ENCODE data around the gene BMI1.
A peak's percentile ranks its signal among the peaks of the same experiment; 100 is the strongest.
"Not testable (repeated sequence)": the region's sequence is repeated elsewhere in the genome, so short reads cannot be mapped to it uniquely, and the experiment has no call there.

Gene BMI1

GRCh38 chr10:22320591-22321155, at the start of gene BMI1:
Gene BMI1 (plus strand): TSS chr10:22321099. CDS start chr10:22326450, 5,351 bp downstream.
- peak; percentile 96 for DNase-seq

DNA sequence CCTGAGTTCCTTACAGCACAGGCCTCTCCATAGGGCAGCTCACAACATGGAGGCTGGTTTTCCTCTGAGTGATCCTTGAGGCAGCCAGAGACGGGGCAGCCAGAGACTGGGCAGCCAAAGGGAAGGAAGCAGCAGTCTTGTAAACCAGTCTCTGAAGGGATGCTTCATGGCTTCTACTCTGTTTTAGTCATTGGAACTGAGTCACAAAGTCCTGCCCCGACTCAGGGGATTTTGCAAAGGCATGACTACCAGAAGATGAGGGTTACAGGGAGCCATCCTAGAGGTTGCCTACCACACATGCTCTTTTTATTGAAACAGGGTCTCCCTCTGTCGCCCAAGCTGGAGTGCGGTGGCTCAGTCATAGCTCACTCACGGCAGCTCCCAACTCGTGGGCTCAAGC, 49.1 kb upstream of the BMI1 start:
- DNase-seq, result no peak

GRCh38 chr10:22278441-22278782, 42.5 kb upstream of the BMI1 start:
- no peak for DNase-seq

DNA sequence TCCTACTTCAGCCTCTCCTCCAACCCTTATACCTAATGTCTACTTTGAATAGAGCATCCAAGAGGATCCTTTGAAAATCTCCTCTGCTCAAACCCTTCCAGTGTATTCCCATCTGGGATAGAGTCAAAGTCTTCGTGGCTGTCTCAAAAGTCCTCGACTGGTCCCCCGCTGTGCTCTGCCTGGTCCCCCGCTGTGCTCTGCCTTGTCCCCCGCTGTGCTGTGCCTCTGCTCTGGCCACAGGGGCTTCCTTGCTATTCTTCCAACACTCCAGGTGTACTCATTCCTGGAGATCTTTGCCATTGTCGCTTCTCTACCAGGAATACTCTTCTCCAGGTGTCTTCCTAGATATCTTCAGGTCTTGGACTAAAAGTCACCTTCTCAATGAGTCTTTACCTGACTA, 40.8 kb upstream of the BMI1 start:
- DNase-seq, result no peak

- no peak for DNase-seq
Observed at GRCh38 chr10:22285130-22285529, 35.8 kb upstream of the BMI1 start.

DNA sequence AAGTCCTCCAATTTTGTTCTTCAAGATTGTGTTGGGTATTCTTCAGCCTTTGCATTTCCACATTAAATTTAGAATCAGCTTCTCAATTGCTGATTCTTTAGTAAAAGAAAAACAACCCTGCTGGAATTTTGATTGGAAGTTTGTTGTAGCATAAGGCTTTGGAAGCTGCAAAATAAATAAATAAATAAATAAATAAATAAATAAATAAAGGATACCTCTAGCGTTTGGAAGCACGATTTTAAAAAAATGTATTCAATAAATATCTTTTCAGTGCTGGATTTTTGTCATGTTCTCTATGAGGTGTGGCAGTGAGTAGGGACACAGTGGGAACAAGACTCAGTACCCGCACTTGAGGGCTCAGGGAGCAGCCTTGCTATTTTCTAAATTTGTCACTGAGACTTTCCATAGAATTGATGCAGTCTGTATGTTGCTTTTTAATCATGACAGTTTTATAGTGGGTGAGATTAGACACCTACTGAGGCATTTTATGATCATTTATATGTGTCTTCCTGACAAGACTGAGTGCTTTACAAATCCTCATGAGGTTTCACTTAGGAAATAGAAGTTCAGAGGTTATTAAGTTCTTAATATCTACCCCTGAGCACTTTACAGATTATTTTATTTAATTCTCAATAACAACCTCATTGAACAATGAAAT, 27.0 kb upstream of the BMI1 start:
- no peak for DNase-seq

- no peak for DNase-seq
Observed at GRCh38 chr10:22294694-22295093, 26.2 kb upstream of the BMI1 start.

DNA sequence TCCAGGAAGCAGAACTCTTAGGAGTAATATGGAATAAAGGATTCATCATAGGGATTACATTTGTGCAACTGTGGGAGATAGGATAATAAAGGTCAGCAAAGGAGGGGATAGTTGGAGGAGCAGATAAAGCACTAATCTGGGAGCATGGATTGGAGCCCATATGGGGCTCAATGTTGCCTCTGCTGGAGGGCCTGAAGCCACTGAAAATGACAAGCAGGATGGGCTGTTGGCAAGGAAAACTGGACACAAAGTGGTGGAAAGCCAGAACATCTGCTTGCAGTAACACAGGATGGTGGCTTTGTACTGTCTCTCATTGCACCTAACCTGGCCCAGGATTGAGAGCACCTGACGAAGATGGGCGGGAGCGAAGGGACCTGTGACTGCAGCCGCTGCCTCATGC, 19.7 kb upstream of the BMI1 start:
- no peak for DNase-seq

DNA sequence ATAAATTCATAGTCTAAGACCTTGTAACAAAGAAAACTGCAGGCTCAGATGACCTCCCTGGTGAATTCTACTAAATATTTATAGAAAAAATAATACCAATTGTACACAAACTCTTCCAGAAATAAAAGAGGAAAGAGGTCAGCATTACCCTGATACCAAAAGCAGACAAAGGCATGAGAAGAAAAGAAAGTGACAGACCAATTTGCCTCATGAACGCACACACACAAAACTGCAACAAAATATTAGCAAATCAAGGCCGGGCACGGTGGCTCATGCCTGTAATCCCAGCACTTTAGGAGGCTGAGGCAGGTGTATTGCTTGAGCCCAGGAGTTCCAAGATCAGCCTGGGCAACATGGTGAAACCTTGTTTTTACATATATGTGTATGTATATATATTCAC, 17.4 kb upstream of the BMI1 start:
- DNase-seq, result no peak

DNA sequence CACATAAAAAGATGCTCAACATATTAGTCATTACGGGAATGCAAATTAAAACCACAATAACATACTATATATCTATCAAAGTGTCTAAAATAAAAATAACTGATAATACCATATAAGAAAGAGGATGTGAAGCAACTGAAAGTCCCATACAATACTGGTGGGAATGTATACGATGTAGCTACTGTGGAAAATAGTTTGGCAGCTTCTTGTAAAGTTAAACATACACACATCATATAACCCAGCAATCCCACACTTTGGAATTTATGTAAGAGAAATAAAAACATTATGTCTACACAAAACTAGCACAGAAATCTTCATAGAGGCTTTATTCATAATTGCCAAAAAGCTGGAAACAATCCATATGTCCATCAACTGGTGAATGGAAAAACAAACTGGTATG, 15.2 kb upstream of the BMI1 start:
- DNase-seq, result no peak

DNA sequence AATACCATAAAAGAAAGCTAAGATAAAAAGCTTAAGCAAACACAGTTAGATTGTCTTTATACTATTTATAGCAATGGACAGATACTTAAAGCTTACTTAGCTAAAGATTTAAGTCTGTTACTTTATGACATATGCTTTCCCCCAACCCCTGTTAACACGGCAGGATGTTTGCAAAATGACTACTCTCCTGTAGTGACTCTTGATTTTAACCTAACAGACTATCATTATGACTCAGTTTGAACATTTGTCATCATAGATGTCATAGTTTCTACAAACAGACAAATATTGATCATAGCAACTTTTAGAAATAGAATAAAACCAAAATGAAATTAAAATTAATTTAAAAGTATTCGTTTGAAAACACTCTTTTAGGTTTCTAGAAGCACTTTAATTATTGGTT, 12.5 kb upstream of the BMI1 start:
- DNase-seq, result no peak

DNA sequence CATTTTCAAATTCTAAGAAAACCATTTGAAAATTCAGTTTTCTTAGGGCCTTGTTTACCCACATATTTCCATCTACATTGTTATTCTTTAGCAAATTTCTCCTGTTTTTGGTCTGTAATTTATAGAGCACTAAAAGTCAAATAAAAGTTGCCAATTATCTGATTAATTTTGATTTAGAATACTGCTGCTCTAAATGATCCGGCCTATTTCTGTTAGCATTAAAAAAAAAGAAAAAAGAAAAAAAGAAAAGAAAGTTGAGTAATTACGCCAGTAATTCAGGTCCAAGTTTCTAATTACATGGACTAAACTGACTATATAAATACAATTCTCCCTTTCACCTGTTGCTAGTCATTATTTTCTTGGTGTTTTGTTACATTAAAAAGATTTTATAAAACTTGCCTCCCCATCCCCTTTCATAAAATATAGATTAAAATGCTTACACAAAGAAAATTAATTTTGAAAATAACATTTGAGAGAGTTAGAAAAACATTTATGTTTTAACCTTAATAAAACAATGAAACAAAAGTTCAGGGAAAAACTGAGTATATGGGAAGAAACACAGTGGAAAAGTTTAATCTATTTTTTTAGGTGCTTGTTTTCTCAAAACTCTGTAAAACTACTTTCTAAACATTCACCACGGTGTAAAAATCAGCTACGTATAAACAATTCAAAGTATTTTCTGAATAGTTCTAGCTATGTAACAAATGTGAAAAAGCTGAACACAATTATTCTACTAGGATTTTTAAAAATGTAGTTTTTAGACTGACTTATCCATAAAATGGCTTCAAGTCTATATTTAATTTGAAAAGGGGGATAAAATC, 11.5 kb upstream of the BMI1 start:
- no peak for DNase-seq

DNA sequence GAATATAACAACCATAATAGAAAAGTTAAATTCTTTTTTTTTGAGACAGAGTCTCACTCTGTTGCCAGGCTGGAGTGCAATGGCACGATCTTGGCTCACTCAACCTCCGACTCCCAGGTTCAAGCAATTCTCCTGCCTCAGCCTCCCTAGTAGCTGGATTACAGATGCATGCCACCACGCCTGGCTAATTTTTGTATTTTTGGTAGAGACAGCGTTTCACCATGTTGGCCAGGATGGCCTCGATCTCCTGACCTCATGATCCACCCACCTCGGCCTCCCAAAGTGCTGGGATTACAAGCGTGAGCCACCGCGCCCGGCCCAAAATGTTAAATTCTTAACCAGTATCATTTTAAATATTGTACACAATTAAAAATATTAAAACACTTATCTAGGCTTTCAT, 10.9 kb upstream of the BMI1 start:
- DNase-seq, result not testable (repeated sequence)

GRCh38 chr10:22310928-22311327, 10.0 kb upstream of the BMI1 start:
- no peak for DNase-seq

DNA sequence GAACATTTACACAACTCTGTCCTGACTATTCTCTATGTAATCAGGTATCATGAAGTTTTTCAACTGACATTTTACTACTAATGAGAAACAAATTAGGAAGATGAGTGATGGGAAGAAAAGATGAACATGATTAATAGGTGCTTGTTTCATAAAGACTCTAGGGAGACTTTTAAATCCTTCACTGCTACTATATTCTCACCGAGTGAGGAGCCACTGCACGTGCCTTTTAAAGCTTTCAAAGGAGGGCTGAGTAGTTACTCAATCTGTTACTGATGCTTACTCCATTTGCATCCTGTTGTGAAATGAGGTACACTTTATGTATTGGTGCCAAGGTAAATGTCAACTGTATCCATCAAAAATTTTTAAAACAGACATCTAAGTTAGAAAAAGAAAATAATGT, 6.0 kb upstream of the BMI1 start:
- no peak for DNase-seq

DNA sequence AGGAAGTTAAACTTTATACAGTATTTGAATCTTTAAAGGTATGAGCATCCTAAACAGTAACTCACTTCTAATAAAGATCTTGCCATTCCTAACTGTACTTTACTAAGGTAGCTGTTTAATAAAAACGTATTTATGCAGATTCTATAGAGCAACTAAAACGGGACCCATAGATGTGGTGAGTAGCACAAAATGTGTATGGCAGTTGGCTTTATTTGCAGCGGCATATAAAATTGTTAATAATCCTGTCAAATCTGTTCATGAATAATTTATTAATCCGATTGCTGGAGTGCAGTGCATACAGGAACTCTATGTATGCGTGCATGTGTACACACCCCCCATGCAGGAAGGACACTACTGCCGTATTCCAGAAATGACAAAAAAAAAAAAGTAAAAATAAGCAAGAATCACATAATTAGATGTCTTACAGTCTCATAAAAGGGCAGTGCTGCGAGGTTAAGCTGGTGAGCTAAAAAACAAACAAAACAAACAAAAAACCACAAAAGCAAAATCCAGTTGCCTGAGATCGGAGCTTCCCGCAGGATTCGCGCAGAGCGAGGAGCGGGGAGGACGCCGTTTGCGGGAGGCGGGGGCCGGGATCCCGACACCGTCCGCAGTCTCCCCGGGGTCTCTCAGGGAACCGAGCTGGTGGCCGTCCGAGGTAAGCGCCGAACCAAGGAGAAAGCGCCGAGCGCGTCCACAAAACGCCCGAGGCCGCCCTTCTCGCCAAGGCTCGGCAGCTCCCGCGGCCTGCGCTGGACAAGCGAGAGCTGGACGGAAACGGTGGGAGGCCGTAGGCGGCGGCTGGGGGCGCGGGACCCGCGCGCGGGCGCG, 5.2 kb upstream of the BMI1 start:
- no peak for DNase-seq

DNA sequence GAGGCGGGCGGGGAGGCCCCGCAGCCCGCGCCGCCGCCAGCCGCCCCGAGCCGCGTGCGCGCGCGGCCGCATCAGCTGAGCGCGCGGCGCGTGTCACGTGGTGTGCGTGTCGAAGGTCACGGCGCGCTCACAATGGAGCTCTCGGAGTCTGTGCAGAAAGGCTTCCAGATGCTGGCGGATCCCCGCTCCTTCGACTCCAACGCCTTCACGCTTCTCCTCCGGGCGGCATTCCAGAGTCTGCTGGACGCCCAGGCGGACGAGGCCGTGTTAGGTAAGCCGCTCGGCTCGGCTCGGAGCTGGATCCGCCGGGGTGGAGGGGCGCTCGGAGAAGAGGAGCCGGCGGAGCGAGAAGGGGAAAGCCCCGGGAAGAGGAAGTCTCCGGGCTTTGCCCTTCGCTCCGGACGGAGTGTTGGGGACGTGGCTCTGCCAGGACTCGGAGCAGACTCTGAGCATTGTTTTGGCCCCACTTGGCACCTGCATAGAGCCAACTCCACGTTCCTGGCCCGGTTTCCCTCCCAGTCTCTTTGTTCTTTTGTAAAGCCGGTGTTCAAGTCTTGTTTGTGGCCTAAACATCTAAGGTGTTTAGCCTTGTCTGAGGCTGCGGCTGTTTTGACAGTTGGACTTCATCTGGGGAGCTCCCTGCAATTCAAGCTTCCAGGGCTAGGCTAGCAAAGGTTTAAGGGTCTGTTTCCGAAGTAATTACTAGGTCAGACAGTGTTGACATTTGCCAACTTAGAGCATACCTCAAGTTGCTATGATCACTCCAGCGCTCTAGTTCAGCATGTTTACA, 4.4 kb upstream of the BMI1 start, which contains the start of gene COMMD3:
Gene COMMD3, plus strand, starts transcription at position 103 of the 790 bp plus-strand sequence. Its CDS starts 30 bp downstream, at position 133.
- DNase-seq, result peak; percentile 93

DNA sequence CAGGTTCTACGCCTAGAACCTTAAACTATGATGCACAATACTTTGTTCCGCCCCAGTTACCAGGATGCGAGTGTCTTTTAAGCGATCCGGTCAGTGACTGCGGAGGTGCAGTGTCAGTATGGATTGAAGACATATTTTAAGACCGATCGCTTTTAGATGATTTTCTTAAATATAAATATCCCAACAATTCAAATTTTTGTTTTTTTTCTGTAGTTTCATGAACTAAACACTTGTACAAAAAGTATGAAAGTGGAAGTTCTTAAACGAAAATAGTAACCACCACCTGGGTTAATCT, 3.9 kb upstream of the BMI1 start:
- no peak for DNase-seq

- DNase-seq, result no peak
Observed at GRCh38 chr10:22317771-22318565, 2.9 kb upstream of the BMI1 start.

- DNase-seq, result no peak
Observed at GRCh38 chr10:22318772-22319171, 2.1 kb upstream of the BMI1 start.

- DNase-seq, result no peak
Observed at GRCh38 chr10:22319547-22319979, 1.3 kb upstream of the BMI1 start.

Measured in right hindlimb (tissue), 1 donor.